GM12878 (cell line): ENCODE results near the gene TRPM3.
"Not testable (repeated sequence)": the region's sequence is repeated elsewhere in the genome, so short reads cannot be mapped to it uniquely, and the experiment has no call there.

Source experiments
- CTCF ChIP-seq, 3 experiments: IDR thresholded peaks in 2 of 3; conservative IDR thresholded peaks in 1 of 3; 2 replicates each; pipeline ENCODE4 v1.5.1; 2011; ENCODE audit warnings: low read depth in 3 of 3, low read length in 3 of 3, mild to moderate bottlenecking in 3 of 3, control low read depth in 2 of 3, moderate library complexity in 2 of 3, inconsistent platforms in 1 of 3, mixed read lengths in 1 of 3; ENCODE audit not compliant: control insufficient read depth in 2 of 3, insufficient read depth in 1 of 3; ENCODE audit errors: extremely low read depth in 1 of 3
- EP300 ChIP-seq, 2 experiments: fragments of 150-350 bp in 1 of 2; IDR thresholded peaks; 2 replicates each; pipeline ENCODE4 v1.6.1; 2011 to 2012; ENCODE audit warnings: low read depth in 2 of 2, low read length in 2 of 2, borderline replicate concordance in 1 of 2, improper control_type of control experiment in 1 of 2, inconsistent platforms in 1 of 2; ENCODE audit not compliant: control insufficient read depth in 1 of 2
- MTA3 ChIP-seq: IDR thresholded peaks from 2 replicates; pipeline ENCODE4 v1.6.1; 2012; ENCODE audit warnings: low read length, inconsistent platforms, borderline replicate concordance
- POLR2A ChIP-seq: IDR thresholded peaks from 2 replicates; pipeline ENCODE4 v1.6.1; 2011; ENCODE audit warnings: low read depth, mild to moderate bottlenecking, low read length
- POLR2AphosphoS5 ChIP-seq: IDR thresholded peaks from 2 replicates; pipeline ENCODE4 v1.6.1; 2011; ENCODE audit warnings: mild to moderate bottlenecking, low read length, inconsistent platforms
- SIX5 ChIP-seq: IDR thresholded peaks from 2 replicates; pipeline ENCODE4 v1.6.1; 2011; ENCODE audit warnings: mild to moderate bottlenecking, low read depth, low read length, moderate library complexity; ENCODE audit not compliant: severe bottlenecking
- SMC3 ChIP-seq: IDR thresholded peaks from 2 replicates; pipeline ENCODE4 v1.6.1; 2011; ENCODE audit warnings: low read length, improper control_type of control experiment, borderline replicate concordance

GRCh38 chr9:70724025-70724424, 397.4 kb downstream of the TRPM3 start:
- not testable (repeated sequence) for TF ChIP-seq POLR2A; POLR2AphosphoS5; SMC3; SIX5; MTA3; EP300 (IDR thresholded peaks at IDR 0.05; ENCODE audit: borderline replicate concordance in 1 of 2, control insufficient read depth in 1 of 2, low read depth in 2 of 2, low read length in 2 of 2); CTCF (IDR thresholded peaks at IDR 0.05 in 2 of 3, conservative IDR thresholded peaks at IDR 0.05 in 1 of 3; ENCODE audit: control insufficient read depth in 2 of 3, extremely low read depth in 1 of 3, insufficient read depth in 1 of 3, low read depth in 3 of 3, low read length in 3 of 3)
